Measurements from ENCODE around the gene FGFR4.
A peak's percentile ranks its signal among the peaks of the same experiment; 100 is the strongest.

The FGFR4 gene

GRCh38 chr5:177132136-177133095, 45.7 kb downstream of the FGFR4 start:
- DNase-seq, result peak; percentile 41

GRCh38 chr5:177133096-177133852, 46.6 kb downstream of the FGFR4 start, which contains the start of gene NSD1:
TSS of gene NSD1 (plus strand) at chr5:177133773. CDS start at chr5:177135104, 1,331 bp downstream.
- DNase-seq, result peak; percentile 91

- DNase-seq, result peak; percentile 36
Measured at GRCh38 chr5:177133853-177134696, 47.4 kb downstream of the FGFR4 start.

GRCh38 chr5:177134697-177135225, 48.0 kb downstream of the FGFR4 start:
- DNase-seq, result no peak

DNA sequence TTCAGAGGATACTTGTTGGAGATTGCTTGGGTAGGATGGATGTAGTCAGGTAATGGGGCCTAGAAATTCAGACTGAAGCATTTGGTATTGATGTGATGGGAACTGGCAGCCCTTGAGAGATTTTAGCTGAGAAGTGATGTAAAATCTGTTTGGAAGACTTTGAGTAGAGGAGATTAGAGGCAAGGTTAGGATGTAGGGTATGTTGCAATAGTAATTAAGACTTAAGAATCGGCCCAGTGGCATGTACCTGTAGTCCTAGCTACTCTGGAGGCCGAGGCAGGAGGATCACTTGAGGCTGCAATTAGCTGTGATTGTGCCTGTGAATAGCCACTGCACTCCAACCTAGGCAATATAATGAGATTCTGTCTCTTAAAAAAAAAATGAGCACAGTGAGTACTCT, 53.6 kb downstream of the FGFR4 start:
- DNase-seq, result no peak

- DNase-seq, result no peak
Measured at GRCh38 chr5:177141496-177141895, 54.8 kb downstream of the FGFR4 start.

- no peak for DNase-seq
Measured at GRCh38 chr5:177142098-177142611, 55.4 kb downstream of the FGFR4 start.

DNA sequence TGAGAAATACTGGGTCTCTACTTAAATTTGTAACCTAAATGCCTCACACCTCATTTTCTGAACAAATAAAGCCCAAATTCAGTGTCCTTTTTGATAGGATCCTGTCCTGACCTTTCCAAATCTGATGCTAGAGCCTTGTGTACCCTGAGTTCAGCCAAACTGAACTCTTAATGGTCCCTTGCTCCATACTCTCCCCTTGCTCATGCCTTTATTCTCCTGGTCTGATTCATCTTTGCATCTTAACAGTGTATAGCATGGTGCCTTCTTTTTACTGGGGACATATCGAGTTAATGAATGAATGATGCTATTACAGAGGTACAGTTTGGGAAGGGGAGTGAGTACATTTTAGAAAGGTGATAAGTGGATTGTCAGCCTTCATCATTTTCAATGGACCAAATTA, 56.1 kb downstream of the FGFR4 start:
- DNase-seq, result no peak

GRCh38 chr5:177146891-177147638, 60.4 kb downstream of the FGFR4 start:
- DNase-seq, result no peak
